HG02678 (cell line): Measurements from ENCODE around the gene SFXN2.
A peak's percentile ranks its signal among the peaks of the same experiment; 100 is the strongest.
"Not testable (repeated sequence)": the region's sequence is repeated elsewhere in the genome, so short reads cannot be mapped to it uniquely, and the experiment has no call there.

Experiments used
- ATAC-seq: cut with Tn5 transposase; IDR thresholded peaks from one replicate; pipeline ENCODE4 v1.9.1; 2021; ENCODE audit warnings: mild to moderate bottlenecking, moderate library complexity; ENCODE audit not compliant: unreplicated experiment

SFXN2 gene

DNA sequence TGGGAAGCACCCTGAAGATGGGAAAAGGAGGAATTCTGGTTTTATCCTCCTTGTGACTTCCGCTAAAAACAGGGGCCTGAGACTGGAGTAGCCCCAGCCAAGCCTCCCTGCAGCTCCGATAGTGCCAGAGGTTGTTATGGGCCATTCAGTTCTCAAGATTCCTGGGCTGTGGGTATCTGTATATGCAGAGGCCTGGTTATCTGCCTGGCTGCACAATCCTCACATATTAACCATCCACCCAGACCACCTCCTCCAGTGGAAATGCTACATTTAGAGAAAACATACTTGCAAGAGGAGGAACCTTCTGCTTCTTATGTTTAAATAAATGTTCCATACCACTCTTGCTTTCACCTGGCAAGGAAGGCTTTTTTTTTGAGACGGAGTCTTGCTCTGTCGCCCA is 34.8 kb upstream of the SFXN2 start:
- no peak for ATAC-seq

DNA sequence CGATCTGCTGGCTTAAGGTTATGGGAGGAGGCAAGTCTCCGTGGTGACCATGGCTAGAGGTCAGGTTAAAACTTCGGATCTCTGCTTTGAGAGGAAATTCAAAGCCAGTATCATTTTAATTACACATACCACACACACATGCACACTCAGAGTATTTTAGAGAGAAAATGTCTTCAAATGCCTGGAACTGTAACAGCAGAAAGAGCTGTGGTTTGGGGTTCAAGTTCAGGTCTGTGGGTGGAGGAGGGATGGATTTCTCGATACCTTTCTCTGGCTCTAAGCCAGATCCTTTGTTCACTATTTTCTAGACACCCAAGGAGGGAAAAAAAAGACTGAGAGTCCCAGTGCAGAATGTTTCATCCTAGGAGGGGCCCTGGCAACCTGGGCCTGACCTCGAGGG is 32.7 kb upstream of the SFXN2 start:
- ATAC-seq: no peak

DNA sequence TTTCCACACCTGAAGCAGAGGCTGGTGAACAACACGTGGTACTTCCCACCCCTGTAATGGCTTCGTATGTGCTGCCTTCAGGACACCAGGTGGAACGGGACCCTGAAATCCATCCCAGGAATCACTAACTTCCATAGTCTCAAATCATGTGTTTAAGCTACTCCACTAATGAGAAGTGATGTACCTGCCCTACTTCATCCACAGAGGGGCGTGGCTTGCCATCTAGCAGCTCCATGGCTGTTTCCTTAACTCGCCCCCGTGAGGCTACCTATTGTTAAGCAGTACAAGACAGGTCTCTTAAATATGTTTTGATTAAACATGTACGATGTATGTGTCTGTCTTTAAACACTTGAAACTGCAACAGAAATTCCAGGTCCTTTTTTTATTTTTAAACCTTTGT is 32.0 kb upstream of the SFXN2 start:
- ATAC-seq: no peak

DNA sequence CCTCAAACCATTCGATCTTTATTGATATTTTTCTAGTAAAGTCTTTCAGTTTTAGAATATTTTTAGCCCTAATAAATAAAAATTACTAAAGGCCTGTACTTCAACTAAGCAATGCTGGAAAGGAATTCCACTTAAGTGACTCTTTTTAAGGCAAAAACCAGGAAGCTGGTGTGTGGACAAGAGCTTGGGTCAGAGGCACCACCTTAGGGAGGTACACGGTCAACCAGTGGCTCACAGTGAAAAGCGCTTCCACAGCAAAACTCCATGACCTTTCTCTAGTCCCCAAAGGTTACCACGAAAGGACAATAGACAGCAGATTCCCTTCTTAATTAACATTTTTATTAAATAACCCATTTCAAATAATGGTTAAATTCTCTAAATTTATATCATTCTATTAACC is 31.5 kb upstream of the SFXN2 start:
- ATAC-seq: no peak

DNA sequence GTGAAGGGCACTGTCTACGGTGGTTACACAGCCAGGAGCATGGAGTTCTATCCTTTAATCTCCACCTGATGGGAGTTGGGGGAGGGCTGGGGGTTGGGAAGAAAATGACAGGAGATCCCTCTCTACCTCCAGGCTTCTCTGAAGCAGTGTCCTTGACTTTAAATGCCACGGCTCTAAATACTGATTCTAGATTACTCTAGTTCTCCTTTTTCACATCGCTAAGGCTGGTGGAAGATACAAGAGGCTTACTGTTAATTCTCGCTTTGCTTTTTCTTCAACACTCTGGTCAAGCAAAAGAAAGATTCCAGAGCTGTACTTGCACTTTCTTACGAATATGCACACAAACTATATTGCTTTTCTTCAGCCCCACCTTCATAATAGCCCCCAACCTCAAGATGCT is 30.7 kb upstream of the SFXN2 start:
- no peak for ATAC-seq

DNA sequence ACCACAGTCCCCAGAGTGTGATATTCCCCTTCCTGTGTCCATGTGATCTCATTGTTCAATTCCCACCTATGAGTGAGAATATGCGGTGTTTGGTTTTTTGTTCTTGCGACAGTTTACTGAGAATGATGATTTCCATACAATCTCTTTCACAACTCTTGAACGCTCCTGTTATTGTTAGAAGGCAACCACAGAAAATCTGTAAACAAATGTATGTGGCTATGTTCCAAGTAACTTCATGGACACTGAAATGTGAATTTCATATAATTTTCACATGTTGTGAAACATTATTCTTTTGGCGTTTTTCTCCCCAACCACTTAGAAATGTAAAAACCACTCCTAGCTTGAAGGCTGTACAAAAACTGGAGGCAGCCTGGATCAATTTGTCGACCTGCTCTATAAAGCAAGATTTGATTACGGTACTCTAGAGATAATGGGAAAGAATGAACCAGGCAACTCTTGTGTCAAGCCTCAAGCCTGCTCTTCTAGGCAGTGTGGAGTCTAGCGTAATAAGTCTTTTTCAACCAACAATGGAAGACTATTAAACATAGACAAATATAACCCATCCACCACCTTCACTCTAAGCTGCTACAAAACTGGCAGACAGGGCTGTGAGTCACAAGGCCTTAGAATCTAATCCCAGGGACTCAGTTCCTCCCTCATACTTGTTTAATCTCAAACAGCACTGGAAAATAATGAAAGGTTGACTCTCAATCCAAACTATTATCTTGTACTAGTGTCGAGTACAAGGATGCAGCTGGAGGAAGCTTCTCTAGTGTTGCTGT is 23.0 kb upstream of the SFXN2 start:
- ATAC-seq: no peak

DNA sequence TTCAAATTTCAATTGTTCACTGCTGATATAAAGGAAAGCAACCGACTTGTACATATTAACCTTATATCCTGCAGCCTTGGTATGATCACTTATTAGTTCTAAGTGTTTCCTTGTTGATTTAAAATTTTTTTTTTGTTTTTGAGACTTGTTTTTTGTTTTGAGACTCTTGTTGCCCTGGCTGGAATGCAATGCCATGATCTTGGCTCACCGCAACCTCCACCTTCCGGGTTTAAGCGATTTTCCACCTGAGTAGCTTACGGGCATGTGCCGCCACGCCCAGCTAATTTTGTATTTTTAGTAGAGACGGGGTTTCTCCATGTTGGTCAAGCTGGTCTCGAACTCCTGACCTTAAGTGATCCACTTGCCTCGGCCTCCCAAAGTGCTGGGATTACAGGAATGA is 19.0 kb upstream of the SFXN2 start:
- ATAC-seq: not testable (repeated sequence)

DNA sequence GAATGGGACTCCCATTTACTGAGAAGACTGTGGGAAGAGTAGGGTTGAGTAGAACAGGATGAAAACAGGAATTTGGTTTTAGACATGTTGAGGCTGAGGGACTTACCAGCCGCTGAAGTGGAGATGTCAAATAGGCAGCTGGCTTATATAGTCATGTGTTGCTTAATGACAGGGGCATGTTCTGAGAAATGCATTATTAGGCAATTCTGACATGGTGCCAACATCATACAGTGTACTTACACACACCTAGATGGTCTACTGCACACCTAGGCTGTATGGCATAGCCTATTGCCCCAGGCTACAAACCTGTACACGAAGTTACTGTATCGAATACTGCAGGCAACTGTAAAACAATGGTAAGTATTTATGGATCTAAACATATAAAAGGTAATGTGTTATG is 17.7 kb upstream of the SFXN2 start:
- no peak for ATAC-seq

DNA sequence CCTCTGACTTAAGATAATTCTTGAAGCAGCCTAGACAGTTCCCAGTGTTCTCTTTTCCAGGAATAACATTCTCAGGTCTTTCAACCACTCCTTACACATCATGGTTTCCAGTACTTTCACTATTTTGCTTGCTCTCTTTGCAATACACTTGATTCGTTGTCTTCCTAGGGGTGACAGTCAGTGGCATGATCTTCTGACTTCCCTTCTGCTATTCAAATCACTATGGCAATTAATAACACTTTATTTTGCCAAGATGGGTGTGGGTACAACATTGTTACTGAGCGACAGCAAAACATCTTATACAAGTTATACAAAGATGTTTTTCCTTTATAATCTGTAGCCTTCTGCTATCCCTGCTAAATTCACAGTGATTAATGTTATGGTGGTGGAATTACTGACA is 15.5 kb upstream of the SFXN2 start:
- no peak for ATAC-seq

DNA sequence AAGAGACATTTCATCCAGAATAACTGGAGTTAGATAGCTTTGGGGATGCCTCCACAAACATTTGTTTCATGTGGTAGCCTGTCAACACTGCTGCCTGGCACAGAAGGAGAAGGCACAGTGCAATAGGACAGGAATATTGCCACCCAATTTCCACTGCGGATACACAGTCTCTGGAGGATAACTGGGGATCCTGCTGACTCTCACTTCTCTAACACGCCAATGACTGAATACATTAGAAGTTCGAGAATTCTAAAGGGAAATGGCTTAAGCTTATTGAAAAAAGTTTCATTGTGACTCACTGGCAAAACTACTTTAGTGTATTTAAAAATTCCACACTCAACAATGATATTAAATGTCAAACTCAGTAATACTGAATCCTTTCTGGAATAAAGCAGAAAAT is 13.2 kb upstream of the SFXN2 start:
- no peak for ATAC-seq

DNA sequence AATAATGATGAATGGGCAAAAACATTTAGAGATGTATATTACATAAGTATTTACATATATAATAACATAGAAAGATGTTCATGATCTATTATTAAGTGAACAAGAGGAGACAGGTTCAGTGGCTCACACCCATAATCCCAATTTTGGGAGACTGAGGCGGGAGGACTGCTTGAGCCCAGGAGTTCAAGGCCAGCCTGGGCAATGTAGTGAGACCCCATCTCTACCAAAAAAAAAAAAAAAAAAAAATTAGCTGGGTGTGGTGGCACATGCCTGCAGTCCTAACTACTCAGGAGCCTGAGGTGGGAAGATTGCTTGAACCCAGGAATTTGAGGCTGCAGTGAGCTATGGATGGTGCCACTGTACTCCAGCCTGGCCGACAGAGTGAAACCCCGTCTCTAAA is 12.6 kb upstream of the SFXN2 start:
- no peak for ATAC-seq

DNA sequence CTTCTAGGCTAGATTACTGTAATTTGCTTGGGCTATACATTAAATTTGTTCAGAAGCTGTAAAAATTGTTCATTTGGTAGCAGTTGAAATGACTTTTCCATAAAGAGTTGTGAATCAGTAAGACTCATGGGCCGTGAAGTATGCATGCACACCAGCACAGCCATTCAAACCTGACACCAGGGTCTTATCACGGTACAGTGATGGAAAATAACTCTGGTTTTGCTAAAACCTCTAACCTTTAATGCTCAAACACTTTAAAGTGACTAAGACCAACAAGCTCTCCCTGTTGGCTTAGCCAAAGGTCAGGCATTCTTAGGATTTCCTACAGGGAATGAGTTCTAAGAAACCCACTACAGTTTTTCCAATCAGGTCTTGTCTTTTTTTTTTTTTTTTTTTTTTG is 11.7 kb upstream of the SFXN2 start:
- no peak for ATAC-seq

DNA sequence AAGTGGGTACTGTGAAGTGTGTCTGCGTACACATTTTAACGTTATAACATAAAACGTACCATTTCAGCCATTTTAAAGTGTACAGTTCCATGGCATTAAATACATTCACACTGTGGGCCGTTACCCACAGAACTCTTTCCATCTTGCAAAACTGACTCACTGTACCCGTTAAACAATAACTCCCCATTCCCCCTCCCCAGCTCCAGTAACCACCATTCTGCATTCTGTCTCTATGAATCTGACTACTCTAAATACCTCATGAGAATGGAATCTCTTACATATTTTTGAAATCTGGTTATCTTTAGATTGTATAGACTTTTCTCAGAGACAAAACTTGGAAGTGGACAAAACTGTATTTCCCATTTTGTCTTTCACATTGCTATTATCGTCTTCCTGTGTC is 9.5 kb upstream of the SFXN2 start:
- ATAC-seq: no peak

DNA sequence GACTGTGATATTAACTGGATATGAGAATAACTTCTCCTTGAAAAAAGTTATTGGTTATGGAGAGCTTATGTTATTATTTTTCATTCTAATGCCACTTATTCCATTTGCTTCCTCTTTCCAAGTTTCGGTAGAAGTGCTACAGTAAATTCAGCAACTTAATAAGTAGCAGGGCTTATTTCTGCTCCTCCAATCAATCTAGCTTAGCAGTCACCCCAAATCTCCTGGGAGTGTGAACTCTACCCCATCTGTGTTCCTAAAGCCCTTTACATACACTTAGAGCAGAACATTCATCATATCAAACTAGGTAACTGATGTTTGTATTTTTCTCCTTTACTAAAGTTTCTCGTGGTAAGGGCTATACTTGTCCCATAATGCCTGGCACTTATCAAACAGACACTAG is 8.9 kb upstream of the SFXN2 start:
- ATAC-seq: no peak

DNA sequence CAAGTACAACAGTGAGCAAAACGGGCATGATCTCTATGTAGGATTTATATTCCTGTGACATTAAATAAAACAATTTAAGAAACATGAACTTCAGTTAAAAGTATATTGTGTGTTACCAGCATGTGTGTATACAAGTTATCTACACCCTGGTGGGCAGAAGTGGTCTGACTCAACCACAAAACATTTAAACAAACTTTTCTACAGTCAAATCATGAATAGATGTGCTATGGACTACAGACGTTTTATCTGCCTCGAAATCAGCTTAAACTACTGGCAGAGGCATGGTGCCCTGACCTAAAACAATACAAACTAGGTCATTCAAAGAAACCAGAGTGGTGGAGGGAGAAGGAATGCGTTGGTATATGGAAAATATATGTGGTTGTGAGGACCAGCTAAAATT is 3.8 kb upstream of the SFXN2 start:
- no peak for ATAC-seq

DNA sequence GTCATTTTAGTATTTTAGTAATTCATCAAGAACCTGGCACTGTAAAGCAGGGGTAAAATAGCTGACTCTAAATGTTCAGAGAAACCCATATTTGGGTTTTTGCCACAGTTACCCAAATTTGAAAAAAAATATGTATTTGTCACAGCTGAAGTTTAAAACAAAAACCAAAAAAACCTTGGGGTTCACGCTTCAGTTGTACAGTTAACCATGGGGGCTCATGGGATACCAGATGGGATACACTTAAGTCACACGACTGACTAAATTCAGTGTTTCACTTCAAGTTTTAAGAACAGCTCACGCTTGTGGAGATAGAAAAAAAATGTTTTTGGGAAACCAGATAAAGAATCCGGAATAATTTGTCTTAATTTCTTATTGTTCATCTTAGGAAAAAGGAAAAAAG is 2.3 kb upstream of the SFXN2 start:
- no peak for ATAC-seq

DNA sequence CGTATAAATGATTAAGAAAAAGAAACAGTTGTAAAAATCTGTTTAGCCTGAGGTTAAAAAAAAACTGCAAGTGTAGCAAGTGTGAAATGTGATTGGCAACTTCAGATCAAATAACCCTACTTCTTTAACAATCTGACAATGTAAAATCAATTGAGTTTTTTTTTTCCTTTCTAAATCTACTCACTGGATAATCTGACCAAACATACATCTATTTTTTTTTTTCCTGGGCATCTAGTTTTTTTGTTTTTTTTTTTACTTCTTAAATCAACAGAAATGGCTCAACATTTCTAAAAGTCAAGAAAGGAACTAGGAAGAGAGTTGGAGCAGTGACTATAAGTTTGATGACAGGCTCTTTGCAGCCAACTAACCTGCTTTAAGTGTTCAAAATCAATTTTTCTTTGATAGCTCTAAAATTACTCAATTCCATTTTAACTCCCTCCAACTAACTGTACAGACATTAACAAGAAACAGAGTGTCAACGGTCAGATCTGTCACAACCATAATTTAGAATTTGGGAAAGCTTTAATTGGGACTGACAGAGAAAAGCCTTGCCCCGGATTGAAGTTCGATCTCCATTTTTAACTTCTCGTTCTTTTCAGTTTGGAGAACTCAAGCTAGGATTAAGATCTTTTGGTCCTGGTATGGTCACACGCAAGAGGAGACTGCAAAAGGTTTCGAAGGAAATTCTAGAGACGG is 1.4 kb upstream of the SFXN2 start:
- no peak for ATAC-seq

DNA sequence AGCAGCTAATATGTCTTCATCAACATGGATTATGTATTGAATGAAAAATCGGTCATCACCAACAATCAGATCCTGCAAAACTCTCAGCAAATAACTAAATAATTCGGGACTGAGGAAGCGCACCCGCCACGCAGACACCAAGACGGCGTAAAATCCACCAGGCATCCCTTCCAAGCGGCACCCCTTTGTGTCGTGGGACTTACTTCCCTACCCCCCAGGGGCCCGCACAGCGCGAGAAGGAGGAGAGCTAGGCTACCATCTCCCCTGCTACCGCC is 960 bp upstream of the SFXN2 start:
- peak; percentile 38 for ATAC-seq

DNA sequence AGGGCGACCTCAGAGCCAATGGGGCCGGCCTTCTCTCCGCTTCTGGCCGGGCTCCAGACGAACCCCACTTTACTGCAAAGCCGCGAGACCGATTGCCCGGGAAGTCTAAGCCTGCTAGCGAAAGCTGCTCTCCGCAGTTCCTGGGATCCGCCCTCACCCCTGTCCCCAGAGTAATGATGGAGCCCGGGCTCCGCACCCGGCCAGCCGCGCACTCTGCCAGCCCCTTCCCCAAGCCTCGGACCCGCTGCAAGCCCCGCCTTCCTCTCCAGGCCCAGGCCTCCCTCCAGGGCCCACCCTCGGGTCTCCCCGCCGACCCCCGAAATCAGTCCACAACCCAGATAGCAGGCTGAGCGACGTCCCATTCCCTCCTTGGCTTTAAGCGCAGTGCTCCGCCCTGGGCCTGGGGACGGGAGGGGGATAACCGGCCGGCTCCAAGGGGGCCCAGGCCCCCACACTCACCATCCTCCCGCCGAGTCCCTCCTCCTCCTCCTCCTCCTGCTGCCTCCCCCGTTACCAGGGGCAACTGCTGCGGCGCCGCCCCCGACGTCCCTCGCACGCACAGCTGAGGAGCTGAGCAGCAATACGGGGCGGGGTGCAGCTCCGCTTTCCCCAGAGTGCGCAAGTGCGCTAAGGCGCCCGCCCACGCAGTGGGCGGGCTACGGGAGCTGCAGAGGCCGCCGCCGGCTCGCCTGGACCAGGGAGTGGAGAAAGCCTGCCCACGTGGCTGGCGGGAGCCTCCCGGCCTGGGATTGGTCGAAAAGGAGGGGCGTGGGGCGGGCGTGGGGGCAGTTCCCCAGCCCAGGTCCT is 419 bp upstream of the SFXN2 start, which contains the start of gene ARL3:
TSS of gene ARL3 (minus strand) at position 584 of the 807 bp plus-strand sequence. CDS start at position 462, 122 bp downstream.
- peak; percentile 85 for ATAC-seq

DNA sequence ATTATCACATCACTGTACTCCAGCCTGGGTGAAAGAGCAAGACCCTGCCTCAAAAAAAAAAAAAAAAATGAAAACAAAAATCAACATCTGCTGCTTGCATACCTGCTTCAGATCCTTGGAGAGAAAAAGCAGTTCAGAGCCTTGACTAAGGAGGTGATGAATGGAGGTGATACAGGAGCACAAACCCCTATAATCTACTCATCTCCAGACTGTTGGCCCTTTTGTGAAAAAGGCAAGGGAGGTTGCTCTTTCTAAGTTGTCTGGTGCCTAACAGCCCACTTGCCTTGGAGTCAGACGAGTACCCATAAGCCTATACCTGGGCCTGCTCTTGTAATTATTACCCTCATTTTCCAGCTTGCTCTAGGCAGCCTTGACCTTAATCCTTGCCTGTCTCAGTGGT is 1.4 kb downstream of the SFXN2 start:
- ATAC-seq: no peak

DNA sequence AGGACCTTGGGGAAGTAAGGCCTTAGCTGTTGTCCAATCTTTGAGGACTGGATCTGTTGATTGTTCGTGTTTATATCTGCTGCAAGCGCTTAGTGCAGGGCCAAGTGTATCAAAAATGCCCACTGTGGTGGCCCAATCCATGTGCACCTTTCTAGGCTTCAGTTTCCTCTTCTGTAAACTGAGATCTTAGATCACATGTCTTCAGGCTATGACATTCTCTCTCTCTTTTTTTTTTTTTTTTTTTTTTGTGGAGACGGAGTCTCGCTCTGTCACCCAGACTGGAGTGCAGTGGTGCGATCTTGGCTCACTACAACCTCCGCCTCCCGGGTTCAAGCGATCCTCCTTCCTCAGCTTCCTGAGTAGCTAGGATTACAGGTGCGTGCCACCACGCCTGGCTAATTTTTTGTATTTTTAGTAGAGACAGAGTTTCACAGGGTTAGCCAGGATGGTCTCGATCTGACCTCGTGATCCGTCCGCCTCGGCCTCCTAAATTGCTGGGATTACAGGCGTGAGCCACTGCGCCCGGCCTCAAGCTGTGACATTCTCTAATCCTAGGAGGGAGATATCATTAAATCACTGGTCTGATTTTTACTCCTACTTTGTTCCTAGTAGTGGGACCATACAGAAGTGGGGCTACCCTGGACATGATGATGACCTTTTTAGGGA is 2.6 kb downstream of the SFXN2 start:
- ATAC-seq: not testable (repeated sequence)
